Measurements from ENCODE around the gene PARG.
"Not testable (repeated sequence)": the region's sequence is repeated elsewhere in the genome, so short reads cannot be mapped to it uniquely, and the experiment has no call there.

GRCh38 chr10:49859933-49860332 lies 81.9 kb downstream of the PARG start:
- not testable (repeated sequence) for TF ChIP-seq CTCF, POLR2A (IDR thresholded peaks at IDR 0.05)
